Measurements from ENCODE around the gene CFAP65.
A peak's percentile ranks its signal among the peaks of the same experiment; 100 is the strongest.

The CFAP65 gene

DNA sequence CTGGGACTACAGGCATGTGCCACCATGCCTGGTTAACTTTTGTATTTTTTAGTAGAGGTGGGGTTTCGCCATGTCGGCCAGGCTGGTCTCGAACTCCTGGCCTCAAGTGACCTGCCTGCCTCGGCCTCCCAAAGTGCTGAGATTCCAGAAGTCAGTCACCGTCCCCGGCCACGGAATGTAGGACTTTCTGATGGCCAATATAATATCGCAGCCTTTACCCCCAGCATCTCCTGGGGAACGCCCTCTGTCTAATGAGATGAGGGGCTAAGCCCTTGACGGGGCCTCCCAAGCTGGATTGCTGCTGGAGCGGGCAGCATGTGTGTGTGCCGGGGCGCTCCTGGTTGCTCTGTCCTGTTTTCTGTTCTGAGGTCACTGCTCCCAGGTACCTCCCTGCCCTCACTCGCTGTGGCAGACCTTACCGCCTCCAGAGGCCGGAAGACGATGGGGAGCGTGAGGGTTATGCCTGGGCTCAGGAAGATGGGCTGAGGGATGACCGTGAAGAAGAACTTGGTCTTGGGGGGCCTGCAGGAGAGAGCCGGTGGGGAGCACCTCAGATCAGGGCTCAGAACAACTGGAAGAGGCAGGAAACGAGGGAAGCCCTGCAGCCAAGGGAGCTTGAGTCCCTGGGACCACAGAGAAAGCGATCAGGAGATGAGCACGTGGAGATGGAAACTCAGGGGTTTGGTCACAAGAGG, 9.1 kb downstream of the CFAP65 start:
- DNase-seq = no peak
- TF ChIP-seq POLR2A (IDR thresholded peaks at IDR 0.05; ENCODE audit: low read length) = no peak
- TF ChIP-seq GATA1 (IDR thresholded peaks at IDR 0.05; ENCODE audit: low read depth, low read length) = no peak

DNA sequence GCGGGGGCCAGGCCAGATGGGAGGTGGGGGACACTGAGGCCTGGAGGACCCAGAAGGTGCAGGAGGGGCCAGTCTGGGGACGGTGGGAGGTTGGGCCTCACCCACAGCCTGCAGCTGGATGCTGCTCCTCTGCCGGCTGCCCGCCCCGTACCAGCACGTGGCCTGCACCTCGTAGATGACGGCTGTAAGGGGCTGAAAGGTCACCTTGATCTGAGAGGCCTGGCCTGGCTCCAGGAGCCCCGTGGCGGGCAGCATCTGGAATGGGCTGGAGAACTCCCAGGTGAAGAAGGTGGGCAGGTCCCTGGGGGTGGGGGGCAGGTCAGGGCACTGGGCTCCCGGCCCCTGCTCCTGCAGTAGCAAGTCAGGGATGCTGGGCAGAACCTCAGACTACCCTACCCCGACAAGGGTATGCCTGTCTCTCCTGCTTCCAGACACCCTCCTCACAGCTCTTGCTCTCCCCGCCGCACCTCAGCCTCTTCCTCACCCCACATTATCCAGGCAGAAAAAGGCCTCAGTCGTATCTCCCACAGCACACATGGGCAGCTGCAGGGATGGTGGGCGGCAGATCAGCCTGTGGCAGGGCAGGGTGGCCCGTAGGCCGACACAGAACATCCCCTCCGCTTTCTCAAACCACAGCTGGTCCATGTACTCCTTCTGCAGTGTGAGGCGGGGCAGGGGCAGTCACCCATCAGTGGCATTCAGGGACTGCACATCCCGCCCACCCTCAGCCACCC, 10.1 kb downstream of the CFAP65 start:
- DNase-seq = no peak
- no peak for TF ChIP-seq GATA1 (IDR thresholded peaks at IDR 0.05; ENCODE audit: low read depth, low read length)
- TF ChIP-seq POLR2A (IDR thresholded peaks at IDR 0.05; ENCODE audit: low read length) = no peak

DNA sequence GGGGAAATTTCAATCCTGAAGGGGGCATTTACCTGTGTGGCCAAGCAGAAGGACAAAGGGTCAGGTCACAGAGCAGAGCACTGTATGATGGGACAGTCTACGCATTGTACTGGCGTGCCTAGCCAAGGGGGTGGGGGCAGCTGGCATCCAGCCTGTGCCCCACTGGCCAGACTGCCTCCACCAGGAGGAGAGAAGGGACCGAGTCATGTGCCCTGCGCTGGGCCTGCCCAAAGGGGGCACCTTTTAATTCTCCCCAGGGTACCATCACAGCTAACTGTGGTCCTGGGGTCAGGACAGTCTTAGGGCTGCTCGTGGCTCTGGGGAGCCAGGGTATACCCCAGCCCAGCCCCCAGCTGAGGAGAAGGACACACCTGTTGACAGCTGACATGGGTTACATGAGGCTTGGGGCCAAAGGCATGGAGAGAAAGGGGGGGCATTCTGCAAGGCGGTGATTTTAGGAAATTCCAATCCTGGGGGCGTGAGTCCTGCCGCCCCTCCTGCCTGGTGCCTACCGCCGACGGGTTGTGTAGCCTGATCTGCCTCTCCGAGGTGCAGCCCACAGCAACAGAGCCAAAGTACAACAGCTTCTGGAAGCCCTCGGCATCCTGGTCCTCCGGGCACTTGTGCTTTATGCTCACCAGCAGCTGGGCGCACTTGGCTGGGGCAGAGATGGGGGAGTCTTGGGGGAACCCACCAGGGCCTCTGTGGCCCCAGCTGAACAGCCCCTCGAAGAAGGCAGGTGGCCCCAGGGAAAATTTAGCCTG, 11.0 kb downstream of the CFAP65 start:
- DNase-seq = no peak
- TF ChIP-seq POLR2A (IDR thresholded peaks at IDR 0.05; ENCODE audit: low read length) (no peak), GATA1 (IDR thresholded peaks at IDR 0.05; ENCODE audit: low read depth, low read length) (no peak)

DNA sequence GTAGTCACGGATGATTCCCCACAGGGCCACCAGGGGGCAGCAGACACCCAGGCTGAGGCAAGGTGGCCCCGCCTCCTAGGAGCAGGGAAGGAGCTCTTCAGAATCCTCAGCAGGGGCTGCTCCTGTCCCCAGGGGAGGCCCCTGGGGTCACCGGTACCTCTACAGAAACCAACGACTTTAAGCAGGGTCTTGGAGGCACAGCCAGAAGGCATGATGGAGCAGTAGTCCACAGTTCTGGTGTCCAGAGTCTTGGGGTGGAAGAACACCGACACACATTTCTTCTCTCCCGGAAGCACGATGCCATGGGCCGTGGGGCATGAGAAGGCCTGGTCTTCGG, 11.5 kb downstream of the CFAP65 start:
- DNase-seq = peak; percentile 72 to 88
- no peak for TF ChIP-seq GATA1 (IDR thresholded peaks at IDR 0.05; ENCODE audit: low read depth, low read length)
- TF ChIP-seq POLR2A (IDR thresholded peaks at IDR 0.05; ENCODE audit: low read length) = no peak

DNA sequence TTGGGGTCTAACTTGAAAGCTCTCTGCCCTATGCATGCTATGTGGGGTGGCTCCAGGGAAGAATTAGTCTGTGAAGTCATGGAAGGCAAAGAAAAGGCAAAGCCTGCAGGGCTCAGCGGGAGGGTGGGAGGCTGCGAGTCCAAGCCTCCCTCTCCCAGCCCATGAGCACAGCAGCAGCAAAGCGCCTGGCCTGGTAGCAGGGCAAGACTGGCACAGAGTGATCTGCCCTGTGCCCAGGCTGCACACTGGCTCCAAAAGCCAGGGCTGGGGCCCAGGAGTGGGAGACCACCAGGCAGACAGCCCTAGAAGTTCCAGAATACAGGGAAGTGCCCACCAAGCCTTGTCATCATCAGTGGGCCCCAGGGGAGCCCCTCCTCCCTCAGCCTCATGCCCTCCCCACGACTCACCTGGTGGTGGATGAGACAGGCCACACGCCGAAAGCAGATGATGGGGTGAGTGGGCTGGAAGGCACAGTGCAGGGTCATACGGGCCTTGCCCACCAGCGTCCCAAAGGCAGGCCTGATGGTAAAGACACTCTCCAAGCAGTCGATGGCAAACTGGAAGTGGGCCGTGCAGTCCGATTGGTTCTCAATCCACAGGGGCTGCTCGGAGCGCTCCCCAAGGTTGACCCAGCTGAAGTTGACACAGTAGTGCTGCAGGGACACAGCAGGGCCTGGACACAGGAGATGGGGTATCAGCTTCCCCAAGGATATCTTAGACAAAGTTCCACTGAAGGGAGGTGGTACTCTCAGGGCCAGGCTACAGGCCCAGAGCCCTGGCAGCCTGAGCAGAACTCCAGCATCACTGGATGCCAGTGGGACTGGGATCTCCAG, 12.1 kb downstream of the CFAP65 start:
- TF ChIP-seq GATA1 (IDR thresholded peaks at IDR 0.05; ENCODE audit: low read depth, low read length) (no peak), POLR2A (IDR thresholded peaks at IDR 0.05; ENCODE audit: low read length) (no peak)

DNA sequence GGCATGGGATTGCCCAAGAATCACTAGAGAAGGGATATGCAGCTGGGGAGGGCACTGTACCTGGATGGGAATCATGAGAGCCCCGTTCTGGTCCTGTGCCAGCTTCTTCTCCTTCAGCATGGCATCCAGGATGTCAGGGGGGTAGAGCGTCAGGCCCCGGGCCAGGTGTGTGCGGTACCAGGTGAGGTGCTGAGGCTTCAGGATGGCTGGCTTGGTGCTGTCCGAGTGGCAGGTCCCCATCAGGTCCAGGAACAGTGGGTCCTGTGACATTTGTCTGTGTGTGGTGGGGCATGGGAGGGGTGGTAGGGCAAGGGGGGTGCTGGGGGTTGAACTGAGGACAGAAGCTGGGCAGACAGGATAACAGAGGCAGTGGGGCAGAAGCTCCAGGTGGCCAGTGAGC, 13.2 kb downstream of the CFAP65 start:
- DNase-seq = no peak
- TF ChIP-seq POLR2A (IDR thresholded peaks at IDR 0.05; ENCODE audit: low read length) (no peak), GATA1 (IDR thresholded peaks at IDR 0.05; ENCODE audit: low read depth, low read length) (no peak)

More for the DNA sequence above, 12.1 kb downstream of the CFAP65 start:
- DNase-seq = no peak

DNA sequence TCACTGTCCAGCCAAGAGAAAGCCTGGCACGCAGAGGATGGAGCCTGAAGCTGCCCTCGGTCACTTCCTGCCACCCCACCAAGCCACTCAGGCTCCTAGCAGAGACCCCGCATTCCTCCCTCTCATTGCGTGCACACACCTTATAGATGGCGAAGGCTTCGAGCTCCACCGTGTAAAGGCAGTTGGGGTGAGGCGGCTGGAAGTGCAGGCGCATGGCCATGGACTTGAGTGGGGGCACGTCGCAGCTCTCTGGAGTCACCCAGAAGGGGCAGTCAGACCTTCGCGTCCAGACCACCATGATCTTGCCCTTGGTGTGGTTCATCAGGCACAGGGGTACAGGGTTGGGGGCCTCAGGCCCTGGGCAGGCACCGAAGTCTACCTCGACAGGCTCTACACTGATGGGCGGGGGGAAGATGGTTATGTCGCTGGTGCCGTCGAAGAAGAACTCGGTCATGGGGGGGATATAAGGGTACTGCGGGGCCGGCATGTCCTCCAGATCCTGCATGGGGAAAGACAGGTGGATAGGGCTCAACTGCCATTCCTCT, 13.7 kb downstream of the CFAP65 start:
- no peak for DNase-seq
- TF ChIP-seq GATA1 (IDR thresholded peaks at IDR 0.05; ENCODE audit: low read depth, low read length) = no peak
- TF ChIP-seq POLR2A (IDR thresholded peaks at IDR 0.05; ENCODE audit: low read length) = no peak

DNA sequence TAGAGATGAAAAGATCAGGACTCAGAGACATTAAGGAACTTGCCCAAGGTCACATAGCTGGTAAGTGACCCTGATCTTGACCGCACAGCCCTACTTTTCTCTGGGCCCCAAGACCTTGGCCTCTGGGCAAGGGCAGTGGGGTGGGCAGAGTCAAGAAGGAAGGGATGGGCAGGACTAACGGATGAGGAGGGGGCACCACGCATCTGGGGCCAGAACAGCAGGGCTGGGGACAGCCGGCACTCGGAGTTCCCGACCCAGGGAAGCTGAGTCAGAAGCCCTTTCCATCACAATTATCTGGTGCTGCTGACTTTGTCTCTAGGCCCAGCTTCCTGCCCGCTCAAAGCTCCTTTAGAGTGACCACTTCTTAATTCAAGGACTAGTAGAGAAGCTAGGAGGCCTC, 14.4 kb downstream of the CFAP65 start:
- DNase-seq = no peak

DNA sequence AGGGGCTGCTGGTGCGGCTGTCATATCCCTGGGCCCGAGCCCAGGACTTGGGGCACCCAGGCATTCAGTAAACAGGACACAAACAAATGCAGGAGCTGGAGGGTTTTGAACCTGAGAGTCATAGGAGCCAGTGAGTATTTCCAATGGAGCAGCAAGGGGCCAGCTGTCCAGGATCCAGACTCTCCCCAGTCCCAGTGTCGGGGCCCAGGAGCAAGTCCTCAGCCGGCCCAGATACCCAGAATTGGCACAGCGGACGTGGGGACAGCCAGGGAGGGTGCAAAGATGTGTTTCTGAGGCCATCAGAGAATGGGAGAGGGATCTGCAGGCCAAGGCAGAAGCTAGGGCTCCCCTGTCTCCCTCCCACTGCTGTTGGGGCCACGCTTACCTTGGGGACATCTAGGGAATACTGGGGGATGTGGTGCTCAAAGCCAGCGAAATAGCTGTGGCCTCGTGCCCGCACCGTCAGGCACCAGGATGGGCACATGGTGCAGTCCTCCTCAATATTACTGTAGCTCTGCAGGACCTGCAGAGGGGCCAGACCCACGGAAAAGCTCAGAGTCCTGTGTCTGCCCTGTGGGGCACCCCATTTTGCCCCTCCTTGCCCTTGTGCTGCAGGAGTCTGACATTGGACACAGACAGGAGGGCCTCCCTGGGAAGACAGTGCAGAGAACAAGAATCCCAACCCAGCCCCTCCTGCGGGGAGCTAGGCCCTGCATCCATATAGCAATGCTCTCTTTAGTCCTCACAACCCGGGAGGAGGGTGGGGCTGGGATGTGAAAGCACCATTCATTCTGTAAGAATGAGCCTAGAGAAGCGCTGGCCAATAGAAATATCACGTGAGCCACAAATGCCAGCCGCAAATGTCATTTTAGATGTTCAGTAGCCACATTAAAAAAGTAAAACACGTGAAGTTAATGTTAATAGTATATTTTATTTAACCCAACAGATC, 15.4 kb downstream of the CFAP65 start:
- DNase-seq = no peak
- TF ChIP-seq GATA1 (IDR thresholded peaks at IDR 0.05; ENCODE audit: low read depth, low read length) (no peak), POLR2A (IDR thresholded peaks at IDR 0.05; ENCODE audit: low read length) (no peak)

More for the DNA sequence above, 14.4 kb downstream of the CFAP65 start:
- TF ChIP-seq GATA1 (IDR thresholded peaks at IDR 0.05; ENCODE audit: low read depth, low read length) (no peak), POLR2A (IDR thresholded peaks at IDR 0.05; ENCODE audit: low read length) (no peak)

DNA sequence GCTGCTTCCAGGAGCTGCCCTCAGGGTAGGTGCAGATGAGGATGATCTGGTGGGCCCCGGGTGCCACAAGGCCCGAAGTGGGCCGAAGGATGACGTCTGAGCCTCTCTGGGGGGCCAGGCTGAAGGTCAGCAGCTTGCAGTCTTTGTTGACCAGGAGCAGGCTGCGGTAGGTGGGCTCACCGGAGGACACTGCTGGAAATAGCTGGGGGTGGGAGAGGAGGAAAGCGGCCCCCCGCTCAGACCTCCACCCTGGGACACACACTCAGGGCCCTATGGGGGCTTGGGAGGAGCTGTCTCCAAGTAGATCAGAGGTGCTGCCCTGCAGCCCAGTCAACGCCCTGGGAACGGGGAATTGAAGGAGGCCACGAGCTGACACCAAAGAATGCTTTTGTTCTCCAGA, 17.3 kb downstream of the CFAP65 start:
- TF ChIP-seq POLR2A (IDR thresholded peaks at IDR 0.05; ENCODE audit: low read length) = no peak
- TF ChIP-seq GATA1 (IDR thresholded peaks at IDR 0.05; ENCODE audit: low read depth, low read length) = no peak
- no peak for DNase-seq

DNA sequence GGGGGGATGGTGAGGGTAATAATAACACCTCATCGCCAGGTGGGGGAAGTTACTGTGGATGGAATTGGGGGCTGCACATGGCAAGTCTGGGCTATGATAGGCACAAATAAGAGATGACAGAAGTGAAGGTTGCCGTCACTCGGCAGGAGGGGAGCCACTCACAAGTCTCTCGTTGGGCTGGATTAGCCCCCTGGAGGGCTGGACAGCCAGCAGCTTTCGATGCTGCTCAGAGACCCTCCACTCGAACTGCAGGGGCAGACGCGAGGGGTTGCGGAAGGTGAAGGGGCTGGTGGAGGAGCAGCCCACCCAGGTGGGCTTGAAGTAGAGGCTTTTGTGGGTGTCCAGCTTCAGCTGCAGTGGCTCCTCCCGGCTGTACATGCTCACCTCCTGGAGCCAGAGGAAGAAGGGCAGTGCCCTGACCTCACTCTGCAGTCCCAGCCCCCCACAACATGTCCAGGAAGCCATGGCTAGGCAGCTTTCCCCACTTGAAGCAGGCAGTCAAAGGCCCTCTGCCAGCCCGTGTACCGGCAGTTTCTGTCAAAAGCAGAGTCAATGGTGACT, 18.2 kb downstream of the CFAP65 start:
- no peak for DNase-seq
- no peak for TF ChIP-seq POLR2A (IDR thresholded peaks at IDR 0.05; ENCODE audit: low read length)

DNA sequence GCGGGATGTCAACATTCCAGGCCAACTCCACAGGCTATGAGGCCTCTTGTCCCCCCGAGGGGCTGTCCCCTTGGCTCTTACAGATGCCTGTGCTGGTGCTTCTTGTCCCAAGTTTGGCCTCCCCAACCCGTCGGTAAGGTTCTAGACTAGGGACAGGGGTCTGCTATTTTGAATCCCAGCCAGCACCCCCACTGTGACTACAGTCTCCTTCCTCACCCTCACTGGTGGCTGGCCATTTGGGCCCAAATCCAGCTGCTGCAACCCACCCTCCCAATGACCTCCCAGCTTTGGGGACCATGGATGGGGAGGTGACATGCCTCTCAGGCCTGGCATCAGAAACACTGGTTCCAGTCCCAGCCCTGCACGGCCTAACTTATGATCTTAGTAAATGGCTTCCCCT, 18.7 kb downstream of the CFAP65 start:
- no peak for DNase-seq
- TF ChIP-seq GATA1 (IDR thresholded peaks at IDR 0.05; ENCODE audit: low read depth, low read length) (no peak), POLR2A (IDR thresholded peaks at IDR 0.05; ENCODE audit: low read length) (no peak)

All from erythroblast (primary cell).